NCI-H2196 treated with DMSO at 0.1 percent for 48 hours (cell line): Measurements from ENCODE around the gene NTF4.
"Not testable (repeated sequence)": the region's sequence is repeated elsewhere in the genome, so short reads cannot be mapped to it uniquely, and the experiment has no call there.

ENCODE experiments used
- DNase-seq: peaks from one replicate; lab custom pipeline; 2025; ENCODE audit not compliant: unreplicated experiment; lab: John Stamatoyannopoulos, UW

The NTF4 gene

GRCh38 chr19:49024233-49024632, 40.4 kb downstream of the NTF4 start, which contains the start of gene CGB3:
TSS of gene CGB3 (minus strand) at chr19:49024333. CDS start at chr19:49023971, 362 bp downstream.
- not testable (repeated sequence) for DNase-seq

- DNase-seq = no peak
Observed at GRCh38 chr19:49022116-49022515, 42.5 kb downstream of the NTF4 start.

DNA sequence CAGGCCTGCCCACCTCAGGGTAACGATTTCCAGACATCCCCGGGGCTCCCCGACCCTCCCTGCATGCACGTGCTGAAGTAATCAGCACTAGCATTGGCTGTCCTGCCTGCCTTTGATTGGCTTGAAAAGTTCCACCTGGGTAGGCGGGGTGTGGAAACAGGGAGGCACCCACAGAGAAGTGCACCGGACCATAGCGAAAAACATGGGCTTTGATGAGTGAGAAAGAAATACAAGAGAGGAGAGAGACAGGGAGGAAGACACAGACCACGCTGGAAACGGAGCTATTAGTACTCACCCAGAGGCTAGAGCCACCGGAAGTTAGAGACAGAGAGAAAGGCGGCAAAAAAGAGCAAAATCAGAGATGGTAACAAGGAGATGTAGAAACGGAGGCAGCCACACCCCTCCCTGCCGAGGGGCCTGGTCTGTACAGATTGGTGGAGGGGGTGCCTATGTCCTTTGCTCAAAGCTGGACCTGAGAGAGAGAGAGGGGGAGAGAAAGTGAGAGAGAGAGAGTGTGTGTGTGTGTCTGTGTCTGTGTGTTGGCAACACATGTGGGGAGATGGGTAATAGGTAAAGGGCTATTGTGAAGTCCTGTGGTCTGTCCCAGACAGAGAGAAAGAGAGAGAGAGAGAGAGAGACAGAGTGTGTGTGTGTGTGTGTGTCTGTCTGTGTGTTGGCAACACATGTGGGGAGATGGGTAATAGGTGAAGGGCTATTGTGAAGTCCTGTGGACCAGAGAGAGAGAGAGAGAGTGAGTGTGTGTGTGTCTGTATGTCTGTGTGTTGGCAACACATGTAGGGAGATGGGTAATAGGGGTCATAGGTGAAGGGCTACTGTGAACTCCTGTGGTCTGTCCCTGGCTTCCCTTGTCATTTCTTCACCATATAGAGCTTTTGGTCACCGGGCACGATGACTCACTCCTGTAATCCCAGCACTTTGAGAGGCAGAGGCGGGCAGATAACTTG, 43.4 kb downstream of the NTF4 start:
- DNase-seq = no peak

DNA sequence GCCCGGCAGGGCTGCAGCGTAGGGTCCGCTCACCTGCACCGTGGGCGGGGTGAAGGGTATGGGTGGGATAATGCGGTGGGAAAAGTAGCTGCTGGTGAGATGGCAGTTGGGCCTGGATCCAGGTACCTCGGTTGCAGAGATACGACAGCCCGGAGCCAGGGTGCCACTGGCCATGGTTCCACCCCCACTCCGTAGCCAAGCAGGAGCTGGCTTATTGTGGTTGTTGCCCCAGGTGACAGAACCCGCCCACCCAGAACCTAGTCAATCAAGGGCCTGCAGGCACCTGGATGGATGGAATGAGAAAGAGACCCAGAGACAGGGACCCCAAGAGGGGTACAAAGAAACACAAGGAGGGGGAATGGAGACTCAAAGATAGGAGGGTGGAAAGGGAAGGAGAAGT, 44.3 kb downstream of the NTF4 start:
- no peak for DNase-seq

- peak; percentile 50 for DNase-seq
Observed at GRCh38 chr19:49019242-49019932, 45.2 kb downstream of the NTF4 start.

GRCh38 chr19:49018388-49019241, 46.0 kb downstream of the NTF4 start:
- not testable (repeated sequence) for DNase-seq

GRCh38 chr19:49017666-49018351, 46.8 kb downstream of the NTF4 start:
- no peak for DNase-seq

GRCh38 chr19:49017041-49017665, 47.5 kb downstream of the NTF4 start, which contains the start of gene LHB:
TSS of gene LHB (minus strand) at chr19:49017091. CDS start at chr19:49017081, 10 bp downstream.
- DNase-seq = no peak

DNA sequence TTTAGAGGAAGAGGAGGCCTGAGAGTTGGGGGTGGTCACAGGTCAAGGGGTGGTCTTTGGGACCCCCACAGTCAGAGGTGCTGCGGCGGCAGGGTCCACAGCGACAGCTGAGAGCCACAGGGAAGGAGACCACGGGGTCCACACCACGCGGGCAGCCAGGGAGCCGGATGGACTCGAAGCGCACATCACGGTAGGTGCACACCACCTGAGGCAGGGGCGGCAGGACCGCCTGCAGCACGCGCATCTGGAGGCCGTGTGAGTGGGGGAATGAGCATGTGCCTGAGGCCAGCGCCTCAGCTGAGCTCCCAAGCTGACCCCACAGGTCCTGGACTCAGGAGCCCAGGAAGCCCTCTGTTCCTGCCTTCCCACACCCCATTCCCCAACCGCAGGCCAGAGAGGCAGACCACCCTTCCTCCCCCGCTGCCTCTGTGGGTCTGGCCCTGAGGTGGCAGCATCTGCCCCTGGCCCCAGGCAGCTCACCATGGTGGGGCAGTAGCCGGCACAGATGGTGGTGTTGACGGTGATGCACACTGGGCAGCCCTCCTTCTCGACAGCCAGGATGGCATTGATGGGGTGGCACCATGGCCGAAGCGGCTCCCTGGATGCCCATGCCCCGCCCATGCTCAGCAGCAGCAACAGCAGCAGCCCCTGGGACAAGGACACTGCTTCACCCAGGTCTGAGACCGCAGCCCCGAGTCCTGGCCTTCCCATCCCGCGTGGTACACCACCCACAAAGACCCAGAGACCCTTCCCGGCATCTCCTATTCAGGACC, 48.4 kb downstream of the NTF4 start:
- DNase-seq = no peak

DNA sequence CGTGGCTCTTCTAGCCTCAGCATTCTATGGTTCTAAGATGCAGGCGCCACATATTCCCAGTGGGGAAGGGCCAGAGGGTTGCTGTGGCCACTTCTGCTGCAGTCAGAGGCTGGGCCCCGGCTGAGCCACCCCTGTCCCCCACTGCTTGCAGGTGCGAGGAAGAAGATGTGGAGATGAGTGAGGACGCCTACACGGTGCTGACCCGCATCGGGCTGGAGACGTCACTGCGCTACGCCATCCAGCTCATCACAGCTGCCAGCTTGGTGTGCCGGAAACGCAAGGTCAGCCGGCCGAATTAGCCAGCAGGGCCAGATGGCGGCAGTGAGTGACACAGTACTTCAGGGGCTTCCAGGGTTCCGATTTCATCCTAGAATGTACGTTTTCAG, 49.8 kb downstream of the NTF4 start:
- DNase-seq = no peak

GRCh38 chr19:49014123-49014869, 50.3 kb downstream of the NTF4 start:
- DNase-seq = no peak

DNA sequence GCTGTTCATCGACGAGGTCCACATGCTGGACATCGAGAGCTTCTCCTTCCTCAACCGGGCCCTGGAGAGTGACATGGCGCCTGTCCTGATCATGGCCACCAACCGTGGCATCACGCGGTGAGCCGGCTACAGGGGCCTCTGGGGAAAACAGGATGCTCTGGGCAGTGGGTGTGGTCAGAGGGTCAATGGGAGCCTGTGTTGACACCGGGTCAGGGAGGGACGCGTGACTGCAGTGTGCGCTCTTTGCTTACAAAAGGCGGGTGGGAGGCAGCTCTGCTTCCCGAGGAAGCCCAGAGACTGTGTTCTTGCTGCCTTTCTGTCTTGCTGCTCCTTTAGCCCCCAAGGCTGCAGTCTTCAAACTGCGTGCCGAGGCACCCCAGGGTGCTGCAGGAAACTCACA, 53.4 kb downstream of the NTF4 start:
- DNase-seq = no peak
